GM18502 (cell line): Measurements from ENCODE around the gene GRIK1.

Source experiments
- ATAC-seq: cut with Tn5 transposase; IDR thresholded peaks from one replicate; pipeline ENCODE4 v1.9.1; 2021; ENCODE audit warnings: mild to moderate bottlenecking; ENCODE audit not compliant: unreplicated experiment, poor library complexity

The GRIK1 gene

DNA sequence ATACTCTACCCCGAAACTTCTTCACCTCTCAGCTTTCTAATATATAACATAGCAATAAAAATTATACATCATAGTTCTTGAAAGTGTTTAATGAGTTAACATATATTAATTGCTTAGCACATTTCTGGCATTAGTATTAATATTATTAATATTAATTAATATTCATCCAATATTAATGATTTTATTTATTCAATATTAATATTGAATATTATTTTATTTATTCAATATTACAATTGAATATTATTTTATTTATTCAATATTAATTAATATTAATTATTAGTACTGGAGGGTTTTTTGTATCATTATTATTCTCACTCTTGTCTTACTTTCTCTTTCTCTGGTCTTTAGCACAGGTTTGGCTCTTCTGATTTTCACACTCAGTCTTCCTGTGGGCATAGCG is 105.2 kb downstream of the GRIK1 start:
- ATAC-seq, result no peak

DNA sequence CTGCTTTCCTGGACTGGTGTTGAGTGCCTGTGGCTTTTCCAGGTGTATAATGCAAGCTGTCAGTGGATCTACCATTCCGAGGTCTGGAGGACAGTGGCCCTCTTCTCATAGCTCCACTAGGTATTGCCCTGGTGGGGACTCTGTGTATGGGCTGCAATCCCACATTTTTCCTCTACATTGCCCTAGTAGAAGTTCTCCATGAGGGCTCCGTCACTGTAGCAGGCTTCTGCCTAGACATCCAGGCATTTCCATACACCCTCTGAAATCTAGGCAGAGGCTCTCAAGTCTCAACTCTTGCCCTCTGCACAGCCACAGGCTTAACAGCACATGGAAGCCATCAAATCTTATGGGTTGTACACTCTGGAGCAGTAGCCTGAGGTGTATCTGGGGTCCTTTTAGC is 107.6 kb downstream of the GRIK1 start:
- ATAC-seq, result no peak

DNA sequence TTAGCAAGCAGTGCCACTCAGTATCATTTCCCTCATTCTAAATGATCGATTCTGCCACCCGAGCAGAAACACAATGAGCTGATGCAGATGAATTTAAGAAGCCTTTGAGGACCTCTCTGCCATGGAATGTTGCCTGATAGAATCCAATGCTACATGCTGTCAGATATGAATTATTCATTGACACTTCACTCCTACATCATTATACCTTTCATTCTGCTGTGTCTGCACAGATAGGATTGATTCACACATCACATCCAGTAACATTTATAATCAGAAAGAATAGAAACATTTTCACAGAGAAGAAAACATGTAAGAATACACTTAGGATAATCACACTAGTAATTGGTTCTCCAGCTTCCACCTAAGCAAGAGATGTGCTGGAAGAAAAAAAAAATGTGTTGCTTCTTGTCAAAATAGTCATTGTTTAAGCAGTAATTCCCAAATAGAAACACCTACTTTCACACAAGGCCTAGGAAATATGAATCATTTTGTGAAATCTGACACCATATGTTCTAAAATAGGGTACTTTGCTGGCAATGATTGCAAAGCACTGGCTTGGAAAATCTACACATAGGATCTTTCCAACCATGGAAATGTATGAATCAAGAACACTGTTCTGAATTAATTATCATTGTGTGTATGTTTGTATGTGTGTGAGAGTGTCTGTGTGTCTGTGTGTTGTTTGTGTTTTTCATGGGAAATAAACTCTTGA is 110.1 kb downstream of the GRIK1 start:
- ATAC-seq, result no peak

DNA sequence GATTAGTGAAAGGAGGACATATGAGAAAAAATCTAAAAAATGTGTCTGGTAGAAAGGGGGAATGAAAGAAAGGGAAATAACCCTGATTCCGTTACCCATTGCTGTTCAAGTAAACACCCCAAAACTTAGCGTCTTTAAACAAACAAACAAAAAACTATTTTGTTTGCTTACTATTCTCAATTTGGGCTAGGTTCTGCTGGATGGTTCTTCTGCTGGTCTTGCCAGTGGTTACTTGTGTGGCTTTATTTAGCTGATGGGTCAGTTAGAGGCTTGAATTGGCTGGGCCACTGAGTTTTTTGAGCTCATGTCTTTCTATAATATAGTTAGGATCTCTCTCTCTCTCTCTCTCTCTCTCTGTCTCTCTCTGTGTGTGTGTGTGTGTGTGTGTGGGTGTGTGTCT is 112.1 kb downstream of the GRIK1 start:
- ATAC-seq, result no peak

DNA sequence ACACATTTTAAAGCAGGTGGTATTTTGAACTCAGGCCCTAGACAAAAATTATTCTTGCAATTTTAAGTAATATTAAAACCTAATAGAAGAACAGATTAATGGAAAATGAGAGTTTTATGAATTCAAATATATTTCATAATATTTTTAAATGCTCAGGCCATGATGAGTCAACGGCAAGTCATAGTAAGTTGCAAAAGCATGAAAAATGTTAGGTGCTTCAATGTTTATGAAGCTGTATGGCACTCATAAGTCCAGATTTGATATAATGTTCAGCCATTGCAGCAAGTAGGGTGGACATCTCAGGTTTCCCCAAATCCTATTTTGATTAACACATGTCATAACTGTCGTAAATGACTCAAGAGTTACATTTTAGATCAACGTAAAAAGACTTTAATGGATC is 112.6 kb downstream of the GRIK1 start:
- no peak for ATAC-seq

DNA sequence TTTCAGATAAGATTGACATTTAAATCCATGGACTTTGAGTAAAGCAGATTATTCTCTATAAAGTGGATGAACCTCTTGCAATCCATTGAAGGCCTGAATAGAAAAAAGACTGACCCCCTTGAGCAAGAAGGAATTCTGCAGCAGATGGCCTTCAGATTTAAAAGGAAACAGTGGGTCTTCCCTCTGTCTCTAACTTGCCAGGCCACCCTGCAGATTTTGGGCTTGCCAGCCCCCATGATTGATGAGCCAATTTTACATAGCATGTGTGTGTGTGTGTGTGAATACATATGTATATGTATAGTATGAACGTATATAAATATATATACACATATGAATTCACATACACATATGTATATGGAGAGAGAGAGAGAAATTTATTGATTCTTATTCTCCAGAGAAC is 113.4 kb downstream of the GRIK1 start:
- no peak for ATAC-seq

DNA sequence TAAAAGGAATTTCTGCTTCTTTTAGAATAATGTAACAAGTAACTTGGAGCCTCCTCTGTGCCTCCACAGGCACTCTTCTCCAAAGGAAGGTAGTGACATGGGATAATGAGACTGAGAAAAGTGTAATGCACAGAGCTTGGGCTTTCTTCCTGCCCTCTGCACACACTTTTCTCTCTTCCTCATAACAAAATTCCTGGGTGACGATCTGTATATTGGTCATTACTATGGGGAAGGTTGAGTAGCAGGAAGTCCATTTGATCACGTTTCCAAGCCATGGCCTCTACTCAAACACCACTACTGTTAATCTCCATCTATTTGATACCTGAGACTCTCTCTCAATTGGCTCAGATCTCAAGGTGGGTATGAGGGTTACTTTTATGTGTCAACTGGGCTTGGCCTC is 113.9 kb downstream of the GRIK1 start:
- no peak for ATAC-seq

DNA sequence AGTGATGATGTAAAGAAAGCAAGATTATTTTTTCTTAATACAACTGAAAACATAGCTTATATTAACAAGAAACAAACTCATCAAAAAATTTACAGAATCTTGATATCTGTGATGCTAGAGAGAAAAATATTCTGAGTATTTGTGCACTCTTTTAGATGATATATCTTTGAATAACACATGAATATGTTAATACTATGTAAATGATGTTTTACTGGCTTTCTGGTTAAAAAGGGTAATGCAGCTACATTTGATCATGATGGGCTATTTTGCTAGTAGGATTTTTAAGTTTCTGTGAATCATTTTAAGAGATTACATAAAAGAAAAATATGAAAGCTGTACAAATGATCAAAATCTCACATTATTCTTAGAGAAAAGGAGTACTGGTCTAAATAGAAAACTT is 114.5 kb downstream of the GRIK1 start:
- ATAC-seq, result no peak

DNA sequence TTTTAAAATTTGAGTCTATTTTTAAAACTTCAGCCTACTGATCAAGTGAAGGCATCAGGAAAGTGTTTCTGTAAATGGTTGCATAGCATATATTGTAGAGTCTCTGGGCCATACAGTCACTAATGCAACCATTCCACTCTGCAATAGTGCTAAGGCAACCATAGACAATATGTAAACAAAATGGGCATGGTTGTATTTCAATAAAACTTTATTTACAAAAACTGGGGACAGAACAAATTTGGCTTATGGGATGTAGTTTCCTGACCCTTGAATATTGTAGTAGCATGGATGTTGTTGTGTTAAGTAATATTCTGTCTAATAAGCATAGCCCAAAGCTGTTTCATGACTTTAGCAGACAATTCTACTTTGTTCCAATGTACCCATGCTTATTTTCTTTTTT is 117.7 kb downstream of the GRIK1 start:
- no peak for ATAC-seq

DNA sequence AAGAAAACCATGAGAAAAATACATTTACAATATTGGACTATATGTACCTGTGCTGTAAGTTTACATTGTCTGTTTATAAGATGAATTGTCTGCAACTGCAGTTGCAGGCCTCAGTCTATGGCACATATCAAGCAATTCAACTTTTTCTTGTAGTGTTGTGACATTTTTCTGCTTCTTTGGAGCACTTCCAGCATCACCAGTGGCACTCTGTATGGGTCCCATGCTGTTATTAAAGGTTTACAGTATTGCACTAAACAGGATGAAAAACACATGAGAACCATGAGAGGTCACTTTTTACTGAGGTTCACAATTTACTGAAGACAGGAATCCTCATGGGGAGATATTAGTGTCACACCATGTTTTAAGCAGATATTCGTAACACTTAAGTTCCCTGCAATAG is 118.6 kb downstream of the GRIK1 start:
- no peak for ATAC-seq

DNA sequence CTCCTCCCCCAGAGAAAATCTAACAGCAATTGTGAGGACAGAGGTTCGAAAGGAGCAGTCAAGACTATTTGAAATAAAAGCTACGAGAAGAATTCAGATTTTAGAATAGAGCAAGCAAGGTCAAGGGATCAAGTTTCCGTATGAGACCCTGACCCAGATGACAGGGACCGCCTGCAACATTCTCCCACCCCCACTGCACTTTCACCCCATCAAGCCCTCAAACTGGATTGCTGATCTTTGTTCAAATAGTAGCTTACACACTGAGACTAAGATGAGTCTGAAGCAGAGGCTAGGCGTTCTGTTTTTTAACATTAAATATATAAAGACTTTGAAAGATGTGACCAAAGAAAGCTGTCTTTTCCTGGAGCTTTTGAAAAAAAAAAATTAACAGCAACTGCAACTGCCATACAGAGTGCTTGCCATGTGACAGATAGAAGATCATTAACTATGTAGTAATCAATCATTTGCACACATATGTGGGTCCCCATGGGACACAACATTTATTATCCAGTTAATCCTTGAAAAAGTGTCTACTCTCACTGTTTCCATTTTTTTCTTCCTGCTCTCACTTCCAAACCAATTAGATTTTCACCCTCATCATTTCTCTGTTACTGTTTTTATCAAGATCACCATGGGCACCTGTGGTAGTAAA is 120.0 kb downstream of the GRIK1 start:
- no peak for ATAC-seq

DNA sequence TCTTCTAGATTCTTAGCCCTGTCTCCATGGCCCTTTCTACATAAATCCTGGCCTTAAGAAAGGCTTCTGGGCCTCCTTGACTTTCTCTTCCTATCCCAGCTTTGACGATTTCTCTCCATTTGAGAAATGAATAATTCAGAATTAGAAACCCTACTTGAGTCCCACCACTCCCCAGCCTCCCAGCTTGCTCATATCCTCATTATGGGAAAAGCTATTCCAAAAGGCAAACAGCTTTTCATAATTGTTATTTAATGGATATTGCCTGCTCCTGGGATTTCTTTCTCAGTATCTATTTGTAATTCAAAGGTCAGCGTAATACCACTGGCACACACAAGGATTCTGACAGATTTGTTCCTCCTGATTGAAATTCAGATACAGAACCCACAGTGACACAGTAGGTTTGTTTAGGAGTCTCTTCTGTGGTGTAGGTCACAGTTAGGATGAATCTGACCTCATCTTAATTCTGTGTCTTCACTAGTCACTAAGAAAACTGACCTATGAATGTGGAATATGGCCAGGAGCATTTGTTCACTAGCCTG is 121.3 kb downstream of the GRIK1 start:
- no peak for ATAC-seq

DNA sequence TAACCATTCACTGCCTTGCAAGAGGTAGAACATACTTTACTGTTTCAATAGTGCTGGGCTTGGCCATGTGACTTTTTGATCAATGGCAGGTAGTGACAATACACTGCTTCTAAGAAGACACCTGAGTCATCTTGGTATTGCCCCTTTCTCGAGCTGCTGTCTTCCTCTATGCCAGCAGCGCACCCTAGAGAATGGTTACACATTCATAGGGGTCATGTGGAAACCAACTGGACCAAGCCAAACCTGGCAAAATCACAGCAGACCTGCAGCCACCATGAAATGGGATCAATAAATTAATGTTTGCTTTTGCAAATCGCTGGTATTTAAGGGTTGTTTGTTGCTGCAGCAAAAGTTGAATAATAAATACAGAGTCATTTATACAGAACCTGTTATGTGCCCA is 122.3 kb downstream of the GRIK1 start:
- ATAC-seq, result no peak

DNA sequence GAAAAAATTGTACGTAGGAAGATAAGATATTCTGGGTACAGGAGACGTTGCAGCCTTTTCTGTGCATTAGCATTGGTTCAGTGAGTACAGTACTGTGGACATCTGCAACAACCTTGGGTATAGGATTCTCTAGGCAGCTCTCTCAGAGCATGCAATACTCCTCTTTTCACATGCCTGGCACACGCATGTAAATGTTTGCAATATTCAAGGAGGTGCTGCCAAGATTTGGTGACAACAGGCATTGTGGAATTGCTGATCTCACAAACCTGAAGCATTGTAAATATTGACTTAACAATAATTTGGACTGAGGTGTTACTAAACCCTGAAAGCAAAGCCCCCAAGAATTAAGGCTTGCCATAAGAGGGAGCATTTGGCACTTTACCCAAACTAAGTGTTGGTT is 126.8 kb downstream of the GRIK1 start:
- ATAC-seq, result no peak

DNA sequence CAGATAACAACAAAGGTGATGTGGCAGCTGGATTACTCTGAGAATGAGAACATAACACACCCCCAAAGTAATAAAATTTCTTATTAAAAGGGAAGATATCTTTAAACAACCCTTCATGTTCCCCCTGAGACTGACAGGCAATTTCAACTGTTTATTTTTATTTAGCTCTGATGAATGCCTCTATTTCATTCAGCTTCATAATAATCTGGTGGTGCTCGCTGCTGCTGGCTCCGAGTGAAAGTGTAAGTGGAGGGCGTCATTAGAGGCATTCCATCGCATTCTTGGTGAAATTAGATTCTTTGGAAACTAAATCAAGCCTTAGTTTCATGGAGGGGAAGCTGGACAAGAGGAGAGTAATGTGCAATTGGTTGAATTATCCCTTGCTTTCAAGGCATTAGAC is 128.9 kb downstream of the GRIK1 start:
- no peak for ATAC-seq

DNA sequence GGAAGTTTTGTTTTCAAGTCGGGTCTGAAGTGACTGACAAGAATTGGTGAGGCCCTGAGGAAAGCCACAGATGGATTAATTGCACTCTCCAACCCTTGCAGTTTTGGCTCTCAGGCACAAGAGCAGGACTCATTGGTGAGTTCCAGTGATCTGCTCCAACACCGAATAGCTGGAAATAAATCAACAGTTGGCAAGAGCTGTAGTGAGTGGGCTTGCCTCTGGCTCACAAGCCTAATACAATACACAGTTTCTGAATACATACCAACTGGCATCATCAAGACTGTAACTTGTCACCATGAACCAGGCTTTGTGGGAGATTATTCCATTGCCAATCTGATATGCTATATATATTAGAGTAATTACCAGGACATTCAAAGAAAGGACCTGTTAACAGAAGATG is 131.6 kb downstream of the GRIK1 start:
- ATAC-seq, result no peak

DNA sequence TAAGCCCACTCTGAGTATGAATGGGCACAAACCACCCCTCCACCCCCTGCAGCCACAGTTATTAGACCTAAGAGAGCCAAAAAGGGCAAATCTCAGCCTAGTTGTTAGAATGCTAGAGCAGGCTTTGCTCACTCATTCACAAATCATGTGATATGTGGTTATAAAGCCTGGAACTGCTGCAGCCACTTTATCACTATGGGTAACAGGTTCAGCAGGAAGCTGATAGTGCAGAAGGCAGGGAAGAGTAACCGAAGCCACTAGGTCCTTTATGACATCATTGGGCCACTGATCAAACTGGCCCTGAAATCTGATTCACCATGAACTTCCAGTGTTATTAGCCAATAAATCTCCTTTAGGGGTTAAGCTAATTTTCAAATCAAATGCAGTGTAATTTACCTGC is 134.7 kb downstream of the GRIK1 start:
- no peak for ATAC-seq

DNA sequence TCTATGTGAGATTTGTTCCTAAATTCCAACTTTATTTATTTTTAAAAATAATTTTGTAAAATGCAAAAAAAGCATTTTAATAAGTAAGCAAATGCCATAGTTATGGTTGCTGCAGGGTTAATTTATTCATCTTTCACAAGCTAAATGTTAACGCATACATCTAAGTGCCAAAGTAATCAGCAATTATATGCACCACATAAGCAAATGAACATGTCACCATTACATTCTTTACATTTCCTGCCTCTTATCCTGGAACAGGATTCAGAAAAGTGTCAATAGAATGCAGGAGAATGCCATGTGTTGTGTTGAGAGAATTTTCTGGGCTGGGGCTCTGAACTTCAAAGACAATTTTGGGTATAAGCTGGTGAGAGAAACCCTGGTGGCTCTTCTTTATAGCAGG is 136.6 kb downstream of the GRIK1 start:
- ATAC-seq, result no peak

DNA sequence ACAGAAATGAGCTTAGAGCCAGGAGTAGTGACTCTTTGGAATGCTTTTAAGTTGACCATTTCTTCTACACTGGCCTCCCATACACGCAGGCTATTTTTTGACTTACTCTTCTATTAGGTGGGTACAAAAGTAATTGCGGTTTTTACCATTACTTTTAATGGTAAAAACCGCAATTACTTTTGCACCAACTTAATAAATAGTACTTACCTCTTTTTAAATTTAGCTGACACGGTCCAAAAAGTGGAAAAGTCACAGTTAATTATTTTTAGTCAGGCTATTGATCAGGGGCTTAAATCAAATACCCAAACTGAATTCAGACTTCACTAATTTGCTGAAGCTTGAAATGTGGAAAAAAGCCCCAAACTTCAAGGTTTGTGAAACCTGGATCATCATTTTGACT is 138.7 kb downstream of the GRIK1 start:
- no peak for ATAC-seq

DNA sequence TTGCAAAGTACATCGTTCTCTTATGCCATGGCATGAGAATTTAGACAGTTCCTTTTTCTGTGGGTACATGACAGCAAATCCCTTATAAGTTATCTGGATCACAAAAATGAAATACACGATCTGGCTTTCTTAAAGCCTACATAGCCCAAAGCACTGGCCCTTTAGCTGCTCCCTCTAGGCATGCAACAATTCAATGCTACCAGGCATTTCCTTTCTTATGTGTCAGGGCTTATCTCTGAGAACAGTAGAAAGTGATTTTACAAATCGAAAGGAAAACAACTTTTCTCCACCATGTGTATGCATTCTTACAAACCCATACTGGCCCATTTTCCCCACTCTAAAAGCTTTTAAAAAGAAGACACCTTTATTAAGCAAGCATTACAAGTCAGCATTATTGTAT is 139.7 kb downstream of the GRIK1 start:
- no peak for ATAC-seq

DNA sequence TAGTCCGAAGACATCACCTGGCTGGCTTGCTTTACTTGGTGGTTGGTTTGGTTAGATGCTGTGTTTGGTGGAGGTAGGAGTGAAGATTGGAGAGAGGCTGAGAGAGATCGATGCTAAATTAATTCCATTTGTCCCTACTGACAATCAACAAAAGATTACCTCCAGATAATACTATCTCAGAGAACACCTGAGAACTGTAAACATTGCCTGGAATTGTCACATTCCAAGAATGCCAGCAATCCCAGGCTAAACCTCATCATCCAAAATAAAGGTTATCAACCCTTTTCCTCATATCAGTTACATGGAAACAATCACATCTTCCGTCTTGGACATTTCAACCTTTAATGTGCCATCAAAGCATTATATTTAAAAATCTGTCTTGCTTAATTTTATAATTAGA is 141.0 kb downstream of the GRIK1 start:
- ATAC-seq, result no peak

DNA sequence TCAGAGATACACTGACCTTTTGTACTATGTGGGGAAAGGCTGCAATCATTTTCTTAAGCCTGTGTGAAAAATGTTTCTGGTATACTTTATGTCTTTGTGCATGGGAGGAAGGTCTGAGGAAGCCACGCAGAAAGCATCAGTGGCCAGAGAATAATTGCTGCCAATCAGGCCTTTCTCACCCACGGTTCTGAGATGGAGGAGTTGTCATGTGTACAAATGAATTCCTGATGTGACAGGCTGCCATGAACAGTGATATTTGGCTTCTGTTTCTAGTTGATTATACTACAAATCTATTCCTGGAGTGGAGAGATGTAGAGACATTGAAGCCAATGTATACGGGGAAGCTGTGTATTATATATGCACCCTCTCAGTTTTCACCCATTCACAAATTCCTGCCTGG is 142.6 kb downstream of the GRIK1 start:
- ATAC-seq, result no peak
